ENCODE measurements around the gene RUFY2. TPM values are rescaled to one million over a fixed set of nuclear protein-coding genes. Genes with fewer than 3 reads are reported as not detected.

Gene RUFY2
- total RNA-seq, 1 donor from 2014 or later: 23.1 TPM

DNA sequence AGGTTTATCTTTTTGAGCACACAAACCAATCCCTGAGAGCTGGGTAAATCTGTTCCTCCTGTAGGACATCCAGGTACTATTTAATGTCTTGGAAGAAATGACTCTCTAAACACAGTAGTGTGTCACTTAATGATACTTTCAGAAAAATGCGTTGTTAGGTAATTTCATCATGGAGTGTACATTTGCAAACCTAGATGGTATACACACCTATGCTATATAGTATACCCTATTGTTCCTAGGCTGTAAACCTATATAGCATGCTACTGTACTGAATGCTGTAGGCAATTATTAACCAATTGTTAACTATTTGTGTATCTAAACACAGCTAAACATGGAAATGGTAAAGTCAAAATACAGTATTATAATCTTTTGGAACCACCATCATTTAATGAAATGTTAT lies 10.1 kb downstream of the RUFY2 start:
- no peaks in the 10 kb centered on the region for H3K9me3 ChIP-seq
- ATAC-seq (no peak), DNase-seq (no peak)
- H3K27ac ChIP-seq: no peak overlapping the region
- TF ChIP-seq, protein P1, sequence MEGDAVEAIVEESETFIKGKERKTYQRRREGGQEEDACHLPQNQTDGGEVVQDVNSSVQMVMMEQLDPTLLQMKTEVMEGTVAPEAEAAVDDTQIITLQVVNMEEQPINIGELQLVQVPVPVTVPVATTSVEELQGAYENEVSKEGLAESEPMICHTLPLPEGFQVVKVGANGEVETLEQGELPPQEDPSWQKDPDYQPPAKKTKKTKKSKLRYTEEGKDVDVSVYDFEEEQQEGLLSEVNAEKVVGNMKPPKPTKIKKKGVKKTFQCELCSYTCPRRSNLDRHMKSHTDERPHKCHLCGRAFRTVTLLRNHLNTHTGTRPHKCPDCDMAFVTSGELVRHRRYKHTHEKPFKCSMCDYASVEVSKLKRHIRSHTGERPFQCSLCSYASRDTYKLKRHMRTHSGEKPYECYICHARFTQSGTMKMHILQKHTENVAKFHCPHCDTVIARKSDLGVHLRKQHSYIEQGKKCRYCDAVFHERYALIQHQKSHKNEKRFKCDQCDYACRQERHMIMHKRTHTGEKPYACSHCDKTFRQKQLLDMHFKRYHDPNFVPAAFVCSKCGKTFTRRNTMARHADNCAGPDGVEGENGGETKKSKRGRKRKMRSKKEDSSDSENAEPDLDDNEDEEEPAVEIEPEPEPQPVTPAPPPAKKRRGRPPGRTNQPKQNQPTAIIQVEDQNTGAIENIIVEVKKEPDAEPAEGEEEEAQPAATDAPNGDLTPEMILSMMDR (IDR thresholded peaks at IDR 0.05): no peak
- H3K4me3 ChIP-seq: no peak overlapping the region
- intact Hi-C loops (cut with DNase I): no loop called here
- H3K4me1 ChIP-seq: no peaks in the 10 kb centered on the region
- H3K36me3 ChIP-seq: peaks cover 74% of the 10 kb centered on the region
- H3K27me3 ChIP-seq: no peaks in the 10 kb centered on the region

DNA sequence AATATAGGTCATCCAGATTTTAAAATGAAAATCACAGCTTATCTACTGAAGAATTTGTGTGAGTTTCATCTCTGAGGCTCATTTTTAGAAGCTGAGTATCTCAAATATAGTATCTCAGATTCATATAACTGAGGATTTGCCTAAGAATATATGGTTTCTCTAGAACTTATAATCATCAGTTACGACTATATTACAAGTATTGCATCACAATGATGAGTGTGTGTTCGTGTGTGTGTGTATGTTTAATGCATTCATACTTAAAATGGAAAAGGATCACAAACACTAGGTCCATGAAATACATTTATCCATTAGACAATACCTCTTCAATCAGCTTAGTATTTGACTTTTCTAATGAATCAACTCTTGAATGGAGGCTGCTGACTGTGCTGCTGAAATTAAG lies 21.3 kb downstream of the RUFY2 start:
- Histone ChIP-seq H3K4me3 (no peak overlapping the region), H3K36me3 (peaks cover 97% of the 10 kb centered on the region), H3K27me3 (no peaks in the 10 kb centered on the region), H3K27ac (no peak overlapping the region), H3K9me3 (no peaks in the 10 kb centered on the region), H3K4me1 (no peaks in the 10 kb centered on the region)
- intact Hi-C loops (cut with DNase I): no loop called here
- ATAC-seq (no peak), DNase-seq (no peak)
- TF ChIP-seq, protein P1 (IDR thresholded peaks at IDR 0.05): no peak

DNA sequence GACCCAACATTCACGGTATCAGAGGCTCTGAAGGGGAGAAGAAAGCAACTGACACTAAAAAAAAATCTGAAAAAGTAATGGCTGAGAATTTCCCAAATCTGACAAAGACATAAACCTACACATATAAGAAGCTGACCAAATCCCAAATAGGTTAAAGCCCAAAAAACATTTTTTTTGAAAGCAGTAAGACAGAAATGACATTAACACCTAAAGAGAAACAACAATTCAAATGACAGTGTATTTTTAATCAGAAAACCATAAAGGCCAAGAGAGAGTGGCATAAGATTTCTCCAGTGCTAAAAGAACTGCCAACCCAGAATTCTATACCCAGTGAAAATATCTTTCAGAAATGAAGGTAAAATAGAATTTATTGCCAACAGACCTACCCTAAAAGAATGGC lies 35.5 kb downstream of the RUFY2 start:
- TF ChIP-seq, protein P1 (IDR thresholded peaks at IDR 0.05): no peak
- H3K27ac ChIP-seq: no peak overlapping the region
- ATAC-seq: no peak
- no peaks in the 10 kb centered on the region for H3K4me1 ChIP-seq
- DNase-seq: no peak
- H3K4me3 ChIP-seq: no peak overlapping the region
- H3K36me3 ChIP-seq: peaks cover 59% of the 10 kb centered on the region
- intact Hi-C loops (cut with DNase I): no loop called here
- no peaks in the 10 kb centered on the region for H3K9me3 ChIP-seq
- no peaks in the 10 kb centered on the region for H3K27me3 ChIP-seq

DNA sequence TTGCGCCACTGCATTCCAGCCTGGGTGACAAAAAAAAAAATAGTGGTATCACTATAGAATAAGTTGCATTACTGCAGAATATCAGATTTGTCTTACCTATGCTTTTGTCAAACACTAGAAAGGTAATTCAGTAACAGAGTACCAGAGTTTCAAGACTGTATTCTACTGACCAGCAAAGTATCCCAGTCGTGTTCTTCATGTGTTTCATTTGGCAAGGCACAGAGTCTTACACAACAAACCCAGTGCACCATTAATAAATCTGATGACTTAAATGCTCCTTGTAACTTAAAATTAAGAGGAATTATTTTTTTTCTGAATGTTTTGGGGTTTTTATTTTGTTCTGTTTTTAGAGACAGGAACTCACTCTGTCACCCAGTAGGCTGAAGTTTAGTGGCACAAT lies 40.0 kb downstream of the RUFY2 start:
- no peak for ATAC-seq
- peaks cover 42% of the 10 kb centered on the region for H3K36me3 ChIP-seq
- no peak for DNase-seq
- no peaks in the 10 kb centered on the region for H3K27me3 ChIP-seq
- intact Hi-C loops (cut with DNase I): no loop called here
- H3K4me3 ChIP-seq: no peak overlapping the region
- H3K27ac ChIP-seq: no peak overlapping the region
- H3K9me3 ChIP-seq: no peaks in the 10 kb centered on the region
- no peaks in the 10 kb centered on the region for H3K4me1 ChIP-seq
- TF ChIP-seq, protein P1 (IDR thresholded peaks at IDR 0.05): no peak

DNA sequence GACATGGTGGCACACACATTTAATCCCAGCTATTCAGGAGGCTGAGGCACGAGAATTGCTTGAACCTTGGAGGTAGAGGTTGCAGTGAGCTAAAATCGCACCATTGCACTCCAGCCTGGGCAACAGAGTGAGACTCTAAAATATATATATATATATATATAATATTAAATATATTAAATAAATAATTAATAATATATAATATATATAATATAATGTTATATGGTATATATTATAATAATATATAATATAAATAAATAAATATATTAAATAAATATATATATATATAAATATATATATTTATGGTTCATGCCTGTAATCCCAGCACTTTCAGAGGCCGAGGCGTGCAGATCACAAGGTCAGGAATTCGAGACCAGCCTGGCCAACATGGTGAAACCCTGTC lies 40.5 kb downstream of the RUFY2 start:
- Histone ChIP-seq H3K27ac (no peak overlapping the region), H3K36me3 (peaks cover 42% of the 10 kb centered on the region), H3K27me3 (no peaks in the 10 kb centered on the region), H3K9me3 (no peaks in the 10 kb centered on the region), H3K4me3 (no peak overlapping the region), H3K4me1 (no peaks in the 10 kb centered on the region)
- DNase-seq (no peak), ATAC-seq (no peak)
- intact Hi-C loops (cut with DNase I): no loop called here
- TF ChIP-seq, protein P1 (IDR thresholded peaks at IDR 0.05): no peak

DNA sequence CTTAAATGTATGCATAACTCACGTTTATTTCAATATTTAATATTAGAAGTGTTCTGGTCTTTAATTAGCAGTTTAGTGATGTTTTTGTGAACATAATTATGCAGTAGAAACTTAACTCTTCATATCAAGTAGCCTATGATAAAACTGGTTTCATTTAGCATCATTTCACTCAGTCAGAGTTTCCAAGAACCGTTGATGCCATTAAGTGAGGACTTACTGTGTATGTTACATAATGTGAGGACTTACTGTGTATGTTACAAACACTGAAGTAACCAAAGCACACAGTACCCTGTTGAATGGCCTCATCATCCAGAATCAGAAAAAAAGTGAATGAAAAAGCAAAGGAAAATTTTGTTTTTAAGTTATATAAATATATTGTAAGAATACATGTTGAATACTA lies 41.5 kb downstream of the RUFY2 start:
- H3K9me3 ChIP-seq: no peaks in the 10 kb centered on the region
- TF ChIP-seq, protein P1 (IDR thresholded peaks at IDR 0.05): no peak
- no peak overlapping the region for H3K4me3 ChIP-seq
- H3K27ac ChIP-seq: no peak overlapping the region
- ATAC-seq (no peak), DNase-seq (no peak)
- intact Hi-C loops (cut with DNase I): no loop called here
- H3K36me3 ChIP-seq: peaks cover 51% of the 10 kb centered on the region
- H3K27me3 ChIP-seq: no peaks in the 10 kb centered on the region
- no peaks in the 10 kb centered on the region for H3K4me1 ChIP-seq

Data from upper lobe of right lung (tissue), 1 donor.